Measurements from ENCODE around the gene WDR41.

DNA sequence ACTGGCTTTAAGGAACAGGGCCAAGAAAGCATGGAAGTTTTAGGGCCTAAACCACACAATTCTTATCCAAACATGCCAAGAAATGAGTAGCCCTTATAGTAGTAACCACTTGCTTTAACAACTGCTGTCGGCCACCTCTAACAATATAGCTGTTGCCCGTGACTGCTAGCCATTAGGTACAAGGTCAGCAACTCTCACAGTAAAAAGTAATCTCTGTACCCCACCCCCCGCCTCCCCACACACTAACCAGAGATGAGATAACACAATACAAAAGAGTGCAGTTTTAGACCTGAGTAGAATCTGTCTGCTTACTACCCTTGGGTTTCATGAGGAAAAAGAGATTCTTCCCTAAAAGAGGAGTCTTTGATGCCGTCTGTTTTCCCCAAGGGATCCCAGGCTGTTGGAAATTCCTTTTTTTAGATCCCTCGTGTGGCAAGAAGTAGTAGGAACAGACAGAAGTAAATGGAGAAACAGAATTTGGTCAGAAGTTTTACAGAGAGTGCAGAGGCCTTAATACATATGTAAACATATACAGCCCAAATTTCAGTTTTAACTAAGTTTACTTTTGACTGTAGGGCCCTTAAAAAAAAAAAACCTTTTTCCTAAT is 94.3 kb downstream of the WDR41 start:
- TF ChIP-seq EZH2 (IDR thresholded peaks at IDR 0.05; ENCODE audit: insufficient read depth, poor library complexity, severe bottlenecking) (no peak), EZH2phosphoT487 (IDR thresholded peaks at IDR 0.05; ENCODE audit: insufficient read depth, low read depth) (no peak)
